WTC11 (cell line): ENCODE results near the gene KLHDC7A.

Source experiments
- ATF3 ChIP-seq: sonication (generic); formaldehyde crosslinking; conservative IDR thresholded peaks from 2 replicates; pipeline ENCODE4 v1.8.1; 2022; ENCODE audit warnings: mild to moderate bottlenecking, missing genetic modification reagents
- CTCF ChIP-seq: fragments of 200-600 bp; IDR thresholded peaks from 2 replicates; pipeline ENCODE4 v1.8.0; 2022; ENCODE audit warnings: antibody characterized with exemption
- E2F5 ChIP-seq: sonication (generic); formaldehyde crosslinking; IDR thresholded peaks from 2 replicates; pipeline ENCODE4 v1.8.1; 2022; ENCODE audit warnings: mild to moderate bottlenecking, moderate library complexity, missing genetic modification reagents
- ELF4 ChIP-seq: sonication (generic); formaldehyde crosslinking; IDR thresholded peaks from 2 replicates; pipeline ENCODE4 v1.8.1; 2022; ENCODE audit warnings: low read depth, mild to moderate bottlenecking, moderate library complexity, missing genetic modification reagents
- FOXP4 ChIP-seq: sonication (generic); formaldehyde crosslinking; IDR thresholded peaks from 2 replicates; pipeline ENCODE4 v1.8.0; 2022; ENCODE audit warnings: mild to moderate bottlenecking, missing genetic modification reagents
- MXD4 ChIP-seq: fragments of 250-450 bp; sonication (Bioruptor Pico); IDR thresholded peaks from 2 replicates; pipeline ENCODE4 v1.8.0; 2021; ENCODE audit warnings: mild to moderate bottlenecking, moderate library complexity, borderline replicate concordance
- NFYB ChIP-seq: sonication (generic); formaldehyde crosslinking; conservative IDR thresholded peaks from 2 replicates; pipeline ENCODE4 v1.8.0; 2022; ENCODE audit warnings: low read depth, missing genetic modification reagents
- USF2 ChIP-seq: sonication (generic); formaldehyde crosslinking; IDR thresholded peaks from 2 replicates; pipeline ENCODE4 v1.8.1; 2023; ENCODE audit warnings: mild to moderate bottlenecking, missing genetic modification reagents, moderate library complexity

GRCh38 chr1:18533259-18533658, 52.5 kb downstream of the KLHDC7A start:
- TF ChIP-seq FOXP4 (no peak), ELF4 (no peak), E2F5 (CRISPR knock-in tag) (no peak), NFYB (CRISPR knock-in tag) (no peak), CTCF (no peak), ATF3 (CRISPR knock-in tag) (no peak), MXD4 (CRISPR knock-in tag) (no peak), USF2 (no peak)
